PFSK-1 (cell line): ENCODE measurements around the gene SRPK3.

ENCODE experiments used
- POLR2AphosphoS5 ChIP-seq: IDR thresholded peaks from 2 replicates; pipeline ENCODE4 v1.6.1; 2012; ENCODE audit warnings: low read depth, mild to moderate bottlenecking, control low read depth, low read length, moderate library complexity
- SIN3A ChIP-seq: IDR thresholded peaks from 2 replicates; pipeline ENCODE4 v1.6.1; 2012; ENCODE audit warnings: mild to moderate bottlenecking, low read length, moderate library complexity, borderline replicate concordance; ENCODE audit not compliant: insufficient read depth

- TF ChIP-seq POLR2AphosphoS5 (no peak), SIN3A (no peak)
These were observed 8.3 kb upstream of the SRPK3 start for GRCh38 chrX:153772316-153773217.
